ENCODE results near the gene SKP2. TPM values are rescaled to one million over a fixed set of nuclear protein-coding genes. Genes with fewer than 3 reads are reported as not detected.

The SKP2 gene
- total and polyA plus RNA-seq, 2 donors (not counting 3 experiments of a cell fraction or from before 2014, with no cell fraction given), result 12.5 to 40.9 TPM

DNA sequence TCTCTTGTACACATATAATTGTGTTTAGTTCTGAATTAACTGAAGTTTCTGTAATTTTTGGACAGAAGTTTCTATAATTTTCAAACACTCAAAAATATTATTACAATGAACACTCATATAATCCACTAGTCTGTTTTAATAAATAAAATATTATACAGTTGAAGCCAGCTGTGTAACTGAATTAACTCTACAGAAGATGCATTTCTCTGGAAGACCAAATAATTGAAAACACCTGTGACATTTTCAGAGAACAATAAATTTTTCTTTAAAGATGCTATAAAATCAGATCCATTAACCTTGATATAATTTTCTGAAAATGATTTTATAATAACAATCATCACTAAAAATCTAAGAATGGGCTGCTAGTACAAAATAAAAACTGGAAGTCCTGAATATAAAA is 75.1 kb downstream of the SKP2 start:
- CTCF ChIA-PET, result interaction anchor here (1.2 to 2.3 kb wide), 3 partner anchors 12 to 26 kb away, joined by 3 to 8 read pairs (median 4); partner anchors contain the start of gene NADK2
- no peaks in the 10 kb centered on the region for H3K79me2 ChIP-seq (ENCODE audit: control insufficient read depth, insufficient read depth, low read length)

More for the DNA sequence above, 75.1 kb downstream of the SKP2 start:
- Histone ChIP-seq H2AFZ (ENCODE audit: low read depth, low read length) (no peak overlapping the region), H4K20me1 (replicated peaks; ENCODE audit: control insufficient read depth, extremely low read depth, insufficient read depth, low read length) (no peaks in the 10 kb centered on the region), H3K27ac (ENCODE audit: insufficient read depth, low read depth, low read length) (no peak overlapping the region), H3K4me1 (ENCODE audit: control insufficient read depth, extremely low read depth, insufficient read depth, low read length) (no peaks in the 10 kb centered on the region), H3K4me2 (ENCODE audit: insufficient read depth, low read length) (no peak overlapping the region), H3K36me3 (ENCODE audit: control insufficient read depth in 2 of 2, extremely low read depth in 1 of 2, insufficient read depth in 2 of 2, low read length in 2 of 2) (no peaks in the 10 kb centered on the region), H3K27me3 (ENCODE audit: control insufficient read depth in 2 of 2, insufficient read depth in 2 of 2, low read length in 2 of 2) (no peaks in the 10 kb centered on the region), H3K9me3 (replicated peaks; ENCODE audit: control insufficient read depth, insufficient read depth, low read length) (no peaks in the 10 kb centered on the region), H3K9me1 (replicated peaks; ENCODE audit: control insufficient read depth, extremely low read depth, insufficient read depth, low read length) (no peaks in the 10 kb centered on the region), H3K9ac (replicated peaks; ENCODE audit: extremely low read depth, insufficient read depth, low read length) (no peak overlapping the region), H3K4me3 (replicated peaks in 1 of 3; ENCODE audit: insufficient read depth in 1 of 3, low read depth in 1 of 3, low read length in 3 of 3) (no peak overlapping the region)
- no peak for FAIRE-seq
- POLR2A ChIA-PET, result no interaction called here
- intact Hi-C loops (cut with micrococcal nuclease), result no loop called here
- no TSS peak for BruUV-seq (replicated peaks)
- dilution Hi-C loops (cut with MboI; ENCODE audit: extremely low pct_ligation_motif_present, low sequenced_read_pairs), result no loop called here
- TF ChIP-seq JUN (IDR thresholded peaks at IDR 0.05; ENCODE audit: borderline replicate concordance, insufficient read depth, insufficient read length, low read depth), result no peak
- TF ChIP-seq, protein P1, sequence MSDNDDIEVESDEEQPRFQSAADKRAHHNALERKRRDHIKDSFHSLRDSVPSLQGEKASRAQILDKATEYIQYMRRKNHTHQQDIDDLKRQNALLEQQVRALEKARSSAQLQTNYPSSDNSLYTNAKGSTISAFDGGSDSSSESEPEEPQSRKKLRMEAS (IDR thresholded peaks at IDR 0.05; ENCODE audit: insufficient read depth, insufficient read length), result no peak
- no peak for TF ChIP-seq MYC (IDR thresholded peaks at IDR 0.05; ENCODE audit: low read depth, low read length)
- TF ChIP-seq, protein P2, sequence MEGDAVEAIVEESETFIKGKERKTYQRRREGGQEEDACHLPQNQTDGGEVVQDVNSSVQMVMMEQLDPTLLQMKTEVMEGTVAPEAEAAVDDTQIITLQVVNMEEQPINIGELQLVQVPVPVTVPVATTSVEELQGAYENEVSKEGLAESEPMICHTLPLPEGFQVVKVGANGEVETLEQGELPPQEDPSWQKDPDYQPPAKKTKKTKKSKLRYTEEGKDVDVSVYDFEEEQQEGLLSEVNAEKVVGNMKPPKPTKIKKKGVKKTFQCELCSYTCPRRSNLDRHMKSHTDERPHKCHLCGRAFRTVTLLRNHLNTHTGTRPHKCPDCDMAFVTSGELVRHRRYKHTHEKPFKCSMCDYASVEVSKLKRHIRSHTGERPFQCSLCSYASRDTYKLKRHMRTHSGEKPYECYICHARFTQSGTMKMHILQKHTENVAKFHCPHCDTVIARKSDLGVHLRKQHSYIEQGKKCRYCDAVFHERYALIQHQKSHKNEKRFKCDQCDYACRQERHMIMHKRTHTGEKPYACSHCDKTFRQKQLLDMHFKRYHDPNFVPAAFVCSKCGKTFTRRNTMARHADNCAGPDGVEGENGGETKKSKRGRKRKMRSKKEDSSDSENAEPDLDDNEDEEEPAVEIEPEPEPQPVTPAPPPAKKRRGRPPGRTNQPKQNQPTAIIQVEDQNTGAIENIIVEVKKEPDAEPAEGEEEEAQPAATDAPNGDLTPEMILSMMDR (IDR thresholded peaks at IDR 0.05; ENCODE audit: extremely low read depth in 1 of 2, insufficient read depth in 1 of 2, low read depth in 1 of 2, low read length in 2 of 2), result no peak
- TF ChIP-seq FOS (IDR thresholded peaks at IDR 0.05; ENCODE audit: borderline replicate concordance, insufficient read depth, low read length), result no peak
- TF ChIP-seq POLR2AphosphoS5 (IDR thresholded peaks at IDR 0.05; ENCODE audit: insufficient read depth, low read depth, low read length), result no peak
- TF ChIP-seq GATA2 (IDR thresholded peaks at IDR 0.05; ENCODE audit: insufficient read depth, insufficient read length, low read depth, low read length), result no peak
- TF ChIP-seq EZH2 (IDR thresholded peaks at IDR 0.05; ENCODE audit: borderline replicate concordance, low read depth, low read length, severe bottlenecking), result no peak
- TF ChIP-seq POLR2A (IDR thresholded peaks at IDR 0.05; ENCODE audit: low read depth, low read length), result no peak
- no peak for DNase-seq (ENCODE audit: low read depth, low spot score)

Data from endothelial cell of umbilical vein (primary cell).